ENCODE data around the gene MCAT. TPM values are rescaled to one million over a fixed set of nuclear protein-coding genes. Genes with fewer than 3 reads are reported as not detected.

MCAT gene
- polyA plus RNA-seq, 3 donors, result 4.5 to 8.9 (median 6.8) TPM

- H3K27ac Mint-ChIP-seq, result no peak overlapping the region
- DNase-seq, result no peak
- no peak overlapping the region for H3K4me3 Mint-ChIP-seq
- H4K20me1 ChIP-seq (ENCODE audit: insufficient read depth, low read length), result peaks cover 3% of the 10 kb centered on the region
- no peaks in the 10 kb centered on the region for H3K27me3 Mint-ChIP-seq (ENCODE audit: low read depth in 3 of 3)
- H2AFZ ChIP-seq (ENCODE audit: insufficient read depth, low read depth, low read length, poor library complexity, severe bottlenecking), result no peak overlapping the region
- no peak for TF ChIP-seq CTCF (IDR thresholded peaks at IDR 0.05)
- intact Hi-C loops (cut with micrococcal nuclease), result no loop called here
- H3K36me3 ChIP-seq (replicated peaks in 1 of 2; ENCODE audit: control insufficient read depth in 1 of 2, insufficient read depth in 2 of 2, low read length in 2 of 2), result peaks cover 65 to 90% of the 10 kb centered on the region in 2 donors
- H3K36me3 Mint-ChIP-seq, result peaks cover 47 to 85% of the 10 kb centered on the region in 2 donors
- H3K27me3 ChIP-seq (ENCODE audit: control insufficient read depth in 2 of 2, insufficient read depth in 2 of 2, low read length in 2 of 2), result no peaks in the 10 kb centered on the region
- H3K4me3 ChIP-seq (replicated peaks in 1 of 3; ENCODE audit: low read depth in 2 of 3, low read length in 3 of 3), result no peak overlapping the region
- no peaks in the 10 kb centered on the region for H3K79me2 ChIP-seq (ENCODE audit: insufficient read depth, low read length)
- WGBS (ENCODE audit: insufficient coverage), result 98% methylated on average over 38 of the region's 39 CpGs
- H3K9me3 Mint-ChIP-seq, result peaks cover 0 to 4% (median 0%) of the 10 kb centered on the region in 7 donors
- H3K4me2 ChIP-seq (replicated peaks; ENCODE audit: extremely low read depth, low read length, poor library complexity, severe bottlenecking), result no peak overlapping the region
- H3K9ac ChIP-seq (ENCODE audit: insufficient read depth, low read length, poor library complexity, severe bottlenecking), result no peak overlapping the region
- H3K9me3 ChIP-seq (replicated peaks in 1 of 2; ENCODE audit: control insufficient read depth in 1 of 2, insufficient read depth in 1 of 2, low read length in 2 of 2), result no peaks in the 10 kb centered on the region
- H3K27ac ChIP-seq (ENCODE audit: low read depth in 1 of 2, low read length in 2 of 2), result no peak overlapping the region
- no peaks in the 10 kb centered on the region for H3K4me1 ChIP-seq (ENCODE audit: control insufficient read depth in 1 of 2, insufficient read depth in 2 of 2, low read length in 2 of 2)
- no peaks in the 10 kb centered on the region for H3K4me1 Mint-ChIP-seq
These were observed 30.9 kb upstream of the MCAT start for GRCh38 chr22:43173976-43174720.

- Mint-ChIP-seq H3K9me3 (peaks cover 0 to 3% (median 0%) of the 10 kb centered on the region in 7 donors), H3K36me3 (peaks cover 49 to 85% of the 10 kb centered on the region in 2 donors), H3K4me3 (no peak overlapping the region), H3K27me3 (ENCODE audit: low read depth in 3 of 3) (peaks cover 0 to 2% (median 0%) of the 10 kb centered on the region in 3 donors), H3K27ac (peak overlapping the region in 1 of 7 donors; percentile 83), H3K4me1 (no peaks in the 10 kb centered on the region)
- Histone ChIP-seq H3K4me3 (replicated peaks in 1 of 3; ENCODE audit: low read depth in 2 of 3, low read length in 3 of 3) (no peak overlapping the region), H4K20me1 (ENCODE audit: insufficient read depth, low read length) (peaks cover 3% of the 10 kb centered on the region), H3K4me1 (ENCODE audit: control insufficient read depth in 1 of 2, insufficient read depth in 2 of 2, low read length in 2 of 2) (no peaks in the 10 kb centered on the region), H3K79me2 (ENCODE audit: insufficient read depth, low read length) (no peaks in the 10 kb centered on the region), H3K27ac (ENCODE audit: low read depth in 1 of 2, low read length in 2 of 2) (no peak overlapping the region), H3K36me3 (replicated peaks in 1 of 2; ENCODE audit: control insufficient read depth in 1 of 2, insufficient read depth in 2 of 2, low read length in 2 of 2) (peaks cover 59 to 85% of the 10 kb centered on the region in 2 donors), H3K9me3 (replicated peaks in 1 of 2; ENCODE audit: control insufficient read depth in 1 of 2, insufficient read depth in 1 of 2, low read length in 2 of 2) (no peaks in the 10 kb centered on the region), H3K4me2 (replicated peaks; ENCODE audit: extremely low read depth, low read length, poor library complexity, severe bottlenecking) (no peak overlapping the region), H2AFZ (ENCODE audit: insufficient read depth, low read depth, low read length, poor library complexity, severe bottlenecking) (no peak overlapping the region), H3K9ac (ENCODE audit: insufficient read depth, low read length, poor library complexity, severe bottlenecking) (no peak overlapping the region), H3K27me3 (ENCODE audit: control insufficient read depth in 2 of 2, insufficient read depth in 2 of 2, low read length in 2 of 2) (no peaks in the 10 kb centered on the region)
- no peak for DNase-seq
- TF ChIP-seq CTCF (IDR thresholded peaks at IDR 0.05), result no peak
- intact Hi-C loops (cut with micrococcal nuclease), result no loop called here
- 99% methylated on average over 9 of the region's 9 CpGs for WGBS (ENCODE audit: insufficient coverage)
These were observed 30.4 kb upstream of the MCAT start for GRCh38 chr22:43173566-43173965.
